ENCODE results near the gene ENPP3. TPM values are rescaled to one million over a fixed set of nuclear protein-coding genes. Genes with fewer than 3 reads are reported as not detected.

ENPP3 gene
- total and polyA plus RNA-seq, 2 experiments from 2014 or later = 0.98 to 2.7 TPM

DNA sequence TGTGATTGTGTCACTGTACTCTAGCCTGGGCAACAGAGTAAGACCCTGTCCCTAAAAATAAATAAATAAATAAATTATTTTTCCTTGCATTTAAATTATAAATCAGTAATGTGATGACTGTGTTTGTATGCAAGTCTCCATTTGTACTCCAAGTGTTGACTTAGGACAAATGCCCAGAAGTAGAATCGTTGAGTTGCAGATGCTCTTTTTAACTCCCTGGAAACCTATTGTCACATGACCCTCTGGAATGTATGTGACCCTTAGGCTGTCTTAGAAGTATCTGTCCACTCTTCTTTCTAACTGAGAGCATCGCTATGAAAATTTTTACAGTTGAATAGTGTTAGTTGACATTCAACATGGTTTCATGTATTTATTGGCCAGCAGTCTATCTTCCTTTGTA is 45.3 kb downstream of the ENPP3 start:
- whole genome bisulfite sequencing (ENCODE audit: low lambda C conversion rate, missing lambda C conversion rate) = 78% methylated on average over 2 of the region's 2 CpGs
- Histone ChIP-seq H3K4me2 (no peak overlapping the region), H3K4me1 (ENCODE audit: insufficient read depth) (no peaks in the 10 kb centered on the region), H3K27me3 (no peaks in the 10 kb centered on the region), H2AFZ (no peak overlapping the region), H3K36me3 (replicated peaks; ENCODE audit: insufficient read depth, low read depth) (no peaks in the 10 kb centered on the region), H3K4me3 (no peak overlapping the region), H3K9me2 (replicated peaks; ENCODE audit: insufficient read depth) (no peaks in the 10 kb centered on the region), H4K20me1 (ENCODE audit: insufficient read depth, poor library complexity, severe bottlenecking) (no peaks in the 10 kb centered on the region), H3K79me2 (no peaks in the 10 kb centered on the region), H3K27ac (no peak overlapping the region), H3K9me3 (ENCODE audit: low read depth) (no peaks in the 10 kb centered on the region)
- TF ChIP-seq CTCF (IDR thresholded peaks at IDR 0.05; ENCODE audit: poor library complexity) = no peak
- no peak for TF ChIP-seq EZH2 (IDR thresholded peaks at IDR 0.05; ENCODE audit: borderline replicate concordance)
- DNase-seq (ENCODE audit: low spot score) = no peak

DNA sequence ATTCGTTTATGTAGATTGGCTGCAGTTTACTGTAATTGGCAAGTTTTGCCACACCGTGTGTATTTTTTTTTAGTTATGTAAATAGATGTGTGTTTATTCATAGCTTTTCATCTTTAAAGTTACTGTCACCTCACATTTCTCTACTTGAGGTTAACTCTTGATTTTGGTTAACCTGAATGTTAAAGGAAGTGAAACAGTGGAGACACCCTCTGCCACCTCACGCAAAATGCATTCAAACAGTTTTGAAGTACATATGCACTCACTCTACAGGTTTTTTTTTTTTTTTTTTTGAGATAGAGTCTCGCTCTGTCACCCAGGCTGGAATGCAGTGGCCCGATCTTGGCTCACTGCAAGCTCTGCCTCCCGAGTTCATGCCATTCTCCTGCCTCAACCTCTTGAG is 46.4 kb downstream of the ENPP3 start:
- Histone ChIP-seq H3K27me3 (no peaks in the 10 kb centered on the region), H4K20me1 (ENCODE audit: insufficient read depth, poor library complexity, severe bottlenecking) (no peaks in the 10 kb centered on the region), H2AFZ (no peak overlapping the region), H3K4me3 (no peak overlapping the region), H3K27ac (no peak overlapping the region), H3K4me2 (no peak overlapping the region), H3K79me2 (no peaks in the 10 kb centered on the region), H3K4me1 (ENCODE audit: insufficient read depth) (no peaks in the 10 kb centered on the region), H3K9me2 (replicated peaks; ENCODE audit: insufficient read depth) (no peaks in the 10 kb centered on the region), H3K9me3 (ENCODE audit: low read depth) (no peaks in the 10 kb centered on the region), H3K36me3 (replicated peaks; ENCODE audit: insufficient read depth, low read depth) (no peaks in the 10 kb centered on the region)
- WGBS (ENCODE audit: low lambda C conversion rate, missing lambda C conversion rate) = 80% methylated on average over 4 of the region's 6 CpGs
- no peak for DNase-seq (ENCODE audit: low spot score)
- TF ChIP-seq EZH2phosphoT487 (IDR thresholded peaks at IDR 0.05; ENCODE audit: low read depth, severe bottlenecking, unreplicated experiment) (no peak), CTCF (IDR thresholded peaks at IDR 0.05; ENCODE audit: poor library complexity) (no peak), EZH2 (IDR thresholded peaks at IDR 0.05; ENCODE audit: borderline replicate concordance) (no peak)

DNA sequence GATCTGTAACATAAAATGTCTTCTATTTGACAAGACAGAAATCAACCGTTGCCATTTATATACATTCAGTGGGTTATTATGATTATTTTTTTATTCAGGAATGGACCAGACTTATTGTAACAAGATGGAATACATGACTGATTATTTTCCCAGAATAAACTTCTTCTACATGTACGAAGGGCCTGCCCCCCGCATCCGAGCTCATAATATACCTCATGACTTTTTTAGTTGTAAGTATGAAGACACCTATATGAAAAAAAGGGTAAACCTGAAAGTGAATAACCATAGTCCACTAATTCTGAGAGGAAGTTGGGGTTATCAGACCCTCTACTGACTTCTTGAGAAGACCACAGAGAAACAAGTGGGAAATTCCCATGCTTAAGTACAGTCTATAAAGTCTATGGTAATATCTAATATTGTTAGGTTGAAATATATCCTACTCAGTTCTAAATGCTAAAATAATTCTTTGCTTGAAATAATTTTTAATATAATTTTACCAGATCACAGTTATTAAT is 48.2 kb downstream of the ENPP3 start:
- Histone ChIP-seq H4K20me1 (ENCODE audit: insufficient read depth, poor library complexity, severe bottlenecking) (no peaks in the 10 kb centered on the region), H3K79me2 (no peaks in the 10 kb centered on the region), H2AFZ (no peak overlapping the region), H3K4me3 (no peak overlapping the region), H3K27ac (no peak overlapping the region), H3K27me3 (no peaks in the 10 kb centered on the region), H3K9me3 (ENCODE audit: low read depth) (no peaks in the 10 kb centered on the region), H3K9me2 (replicated peaks; ENCODE audit: insufficient read depth) (no peaks in the 10 kb centered on the region), H3K36me3 (replicated peaks; ENCODE audit: insufficient read depth, low read depth) (no peaks in the 10 kb centered on the region), H3K4me1 (ENCODE audit: insufficient read depth) (no peaks in the 10 kb centered on the region), H3K4me2 (no peak overlapping the region)
- no peak for DNase-seq (ENCODE audit: low spot score)
- WGBS (ENCODE audit: low lambda C conversion rate, missing lambda C conversion rate) = 97% methylated on average over 4 of the region's 4 CpGs
- TF ChIP-seq CTCF (IDR thresholded peaks at IDR 0.05; ENCODE audit: poor library complexity) (no peak), EZH2 (IDR thresholded peaks at IDR 0.05; ENCODE audit: borderline replicate concordance) (no peak), EZH2phosphoT487 (IDR thresholded peaks at IDR 0.05; ENCODE audit: low read depth, severe bottlenecking, unreplicated experiment) (no peak)

DNA sequence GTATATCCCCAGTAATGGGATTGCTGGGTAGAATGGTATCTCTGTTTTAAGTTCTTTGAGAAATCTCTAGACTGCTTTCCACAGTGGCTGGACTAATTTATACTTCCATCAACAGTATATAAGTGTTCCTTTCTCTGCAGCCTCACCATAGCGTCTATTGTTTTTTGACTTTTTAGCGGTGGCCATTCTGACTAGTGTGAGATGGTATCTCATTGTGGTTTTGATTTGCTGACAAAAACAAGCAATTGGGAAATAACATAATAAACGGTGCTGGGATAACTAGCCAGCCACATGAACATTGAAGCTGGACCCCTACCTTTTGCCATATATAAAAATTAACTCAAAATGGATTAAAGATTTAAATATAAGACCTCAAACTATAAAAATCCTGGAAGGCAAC is 49.9 kb downstream of the ENPP3 start:
- H4K20me1 ChIP-seq (ENCODE audit: insufficient read depth, poor library complexity, severe bottlenecking) = no peaks in the 10 kb centered on the region
- no peaks in the 10 kb centered on the region for H3K36me3 ChIP-seq (replicated peaks; ENCODE audit: insufficient read depth, low read depth)
- H3K27ac ChIP-seq = no peak overlapping the region
- no peak overlapping the region for H3K4me2 ChIP-seq
- 95% methylated on average over 3 of the region's 3 CpGs for WGBS (ENCODE audit: low lambda C conversion rate, missing lambda C conversion rate)
- no peaks in the 10 kb centered on the region for H3K79me2 ChIP-seq
- no peaks in the 10 kb centered on the region for H3K4me1 ChIP-seq (ENCODE audit: insufficient read depth)
- no peaks in the 10 kb centered on the region for H3K9me2 ChIP-seq (replicated peaks; ENCODE audit: insufficient read depth)
- H2AFZ ChIP-seq = no peak overlapping the region
- H3K9me3 ChIP-seq (ENCODE audit: low read depth) = no peaks in the 10 kb centered on the region
- DNase-seq (ENCODE audit: low spot score) = no peak
- no peaks in the 10 kb centered on the region for H3K27me3 ChIP-seq
- no peak overlapping the region for H3K4me3 ChIP-seq
- TF ChIP-seq EZH2 (IDR thresholded peaks at IDR 0.05; ENCODE audit: borderline replicate concordance) (no peak), CTCF (IDR thresholded peaks at IDR 0.05; ENCODE audit: poor library complexity) (no peak), EZH2phosphoT487 (IDR thresholded peaks at IDR 0.05; ENCODE audit: low read depth, severe bottlenecking, unreplicated experiment) (no peak)

Data from hepatocyte (in vitro differentiated cells).